ENCODE results near the gene RNF34. TPM values are rescaled to one million over a fixed set of nuclear protein-coding genes. Genes with fewer than 3 reads are reported as not detected.

RNF34 gene
- total and polyA plus RNA-seq, 2 of the 8 experiments (the other 6 are each of a cell fraction or from before 2014, with no cell fraction given): 37.9 to 57.6 TPM

- Histone ChIP-seq H3K23me2 (ENCODE audit: low read depth, low read length) (peaks cover 8% of the 10 kb centered on the region), H2AK5ac (ENCODE audit: low read depth, low read length) (no peak overlapping the region), H3K9me3 (ENCODE audit: insufficient read depth in 2 of 2, low read depth in 1 of 2, low read length in 1 of 2) (no peaks in the 10 kb centered on the region), H2AFZ (ENCODE audit: low read length) (no peak overlapping the region), H3K56ac (replicated peaks; ENCODE audit: insufficient read length, low read depth, low read length) (no peak overlapping the region), H2BK12ac (ENCODE audit: low read depth, low read length) (no peak overlapping the region), H4K20me1 (replicated peaks in 1 of 2; ENCODE audit: control insufficient read depth in 1 of 2, insufficient read depth in 2 of 2, low read length in 2 of 2) (peaks cover 0 to 3% of the 10 kb centered on the region in 2 experiments), H3K23ac (ENCODE audit: insufficient read length) (no peak overlapping the region), H2BK5ac (ENCODE audit: low read depth, low read length) (no peak overlapping the region), H3K79me1 (ENCODE audit: low read depth, low read length) (peaks cover 7% of the 10 kb centered on the region), H4K91ac (replicated peaks; ENCODE audit: insufficient read length, low read length) (no peak overlapping the region), H3K27ac (ENCODE audit: low read depth, low read length) (no peak overlapping the region), H3K4me2 (ENCODE audit: insufficient read depth in 1 of 2, low read depth in 2 of 2, low read length in 2 of 2) (no peak overlapping the region), H3K9ac (replicated peaks in 1 of 4; ENCODE audit: extremely low read depth in 1 of 4, low read depth in 3 of 4, low read length in 3 of 4) (no peak overlapping the region), H3K18ac (ENCODE audit: extremely low read depth, low read length) (no peak overlapping the region), H3K4me1 (replicated peaks in 1 of 4; ENCODE audit: control insufficient read depth in 3 of 4, insufficient read depth in 4 of 4, low read length in 3 of 4) (no peaks in the 10 kb centered on the region), H3K79me2 (ENCODE audit: control insufficient read depth in 1 of 2, insufficient read depth in 2 of 2, low read length in 2 of 2) (peaks cover 4 to 61% of the 10 kb centered on the region in 2 experiments; a peak in 3 of 4 replicates), H4K5ac (ENCODE audit: insufficient read length, low read depth, low read length) (no peak overlapping the region), H3K4ac (replicated peaks; ENCODE audit: insufficient read length, low read depth, low read length) (no peak overlapping the region), H2BK20ac (ENCODE audit: low read length) (no peak overlapping the region), H3K14ac (ENCODE audit: insufficient read length) (no peak overlapping the region), H2BK120ac (replicated peaks; ENCODE audit: low read depth, low read length) (no peak overlapping the region), H3K27me3 (replicated peaks in 1 of 4; ENCODE audit: control insufficient read depth in 3 of 4, extremely low read depth in 1 of 4, insufficient read depth in 3 of 4, low read length in 3 of 4) (no peaks in the 10 kb centered on the region), H2BK15ac (ENCODE audit: low read length) (no peak overlapping the region), H4K8ac (ENCODE audit: extremely low read depth, insufficient read depth, low read length) (no peak overlapping the region), H3K4me3 (ENCODE audit: extremely low read depth in 1 of 4, insufficient read depth in 2 of 4, low read depth in 3 of 4, low read length in 4 of 4) (no peak overlapping the region), H3K36me3 (ENCODE audit: control insufficient read depth in 2 of 4, insufficient read depth in 4 of 4, low read length in 3 of 4) (peaks cover 0 to 14% (median 10%) of the 10 kb centered on the region in 4 experiments; a peak in 6 of 8 replicates)
- WGBS, 2 experiments (ENCODE audit: extremely low coverage in 1 of 2, insufficient coverage in 1 of 2, insufficient read length in 1 of 2, insufficient replicate concordance in 2 of 2, low coverage in 1 of 2, low lambda C conversion rate in 2 of 2, missing lambda C conversion rate in 1 of 2): 100% methylated on average over 2 of the region's 2 CpGs; no CpG with 5 or more reads in 1 of the 2 experiments
- no peak for FAIRE-seq
- no peak for DNase-seq (ENCODE audit: low read depth in 1 of 2, low spot score in 2 of 2)
- ChIA-PET POLR2A (ENCODE audit: partially characterized antibody) (interaction anchor here (0.6 to 1.4 kb wide), 5 partner anchors 11 to 1704 kb away, joined by 3 to 6 read pairs (median 3); no protein-coding TSS in a partner anchor), CTCF (ENCODE audit: partially characterized antibody) (interaction anchor here (0.8 kb wide), 1 partner anchor 72 kb away, joined by 3 read pairs; no protein-coding TSS in a partner anchor)
- TF ChIP-seq BCL11A (IDR thresholded peaks at IDR 0.05; ENCODE audit: low read depth in 2 of 2, low read length in 2 of 2) (no peak), TCF12 (IDR thresholded peaks at IDR 0.05; ENCODE audit: low read depth, low read length) (no peak), USF2 (IDR thresholded peaks at IDR 0.05; ENCODE audit: low read length) (no peak), SRF (IDR thresholded peaks at IDR 0.05; ENCODE audit: low read depth, low read length) (no peak), KDM4A (IDR thresholded peaks at IDR 0.05; ENCODE audit: low read depth, low read length, severe bottlenecking) (no peak), CREB1 (IDR thresholded peaks at IDR 0.05) (no peak), CBX8 (IDR thresholded peaks at IDR 0.05; ENCODE audit: borderline replicate concordance, low read depth, low read length) (no peak), FOSL1 (IDR thresholded peaks at IDR 0.05; ENCODE audit: insufficient read depth, low read depth, low read length) (no peak), RAD21 (IDR thresholded peaks at IDR 0.05 in 1 of 2, conservative IDR thresholded peaks at IDR 0.05 in 1 of 2; ENCODE audit: low read depth in 2 of 2, low read length in 2 of 2) (no peak), EZH2 (IDR thresholded peaks at IDR 0.05; ENCODE audit: low read depth, low read length, severe bottlenecking) (no peak), SP4 (IDR thresholded peaks at IDR 0.05; ENCODE audit: low read length) (no peak), KDM5A (IDR thresholded peaks at IDR 0.05; ENCODE audit: low read length) (no peak)
Measured at GRCh38 chr12:121405211-121405610, 5.3 kb downstream of the RNF34 start.
